CD4-positive, alpha-beta T cell treated with Interleukin-6 at 100 ng/mL for 8 hours (primary cell): ENCODE results near the gene IMPDH2.
A peak's percentile ranks its signal among the peaks of the same experiment; 100 is the strongest.
"Not testable (repeated sequence)": the region's sequence is repeated elsewhere in the genome, so short reads cannot be mapped to it uniquely, and the experiment has no call there.

Experiments used
- DNase-seq: peaks from one replicate; pipeline ENCODE4 v3.0.0-alpha.2; 2020; ENCODE audit warnings: mixed read lengths, low spot score

The IMPDH2 gene

DNA sequence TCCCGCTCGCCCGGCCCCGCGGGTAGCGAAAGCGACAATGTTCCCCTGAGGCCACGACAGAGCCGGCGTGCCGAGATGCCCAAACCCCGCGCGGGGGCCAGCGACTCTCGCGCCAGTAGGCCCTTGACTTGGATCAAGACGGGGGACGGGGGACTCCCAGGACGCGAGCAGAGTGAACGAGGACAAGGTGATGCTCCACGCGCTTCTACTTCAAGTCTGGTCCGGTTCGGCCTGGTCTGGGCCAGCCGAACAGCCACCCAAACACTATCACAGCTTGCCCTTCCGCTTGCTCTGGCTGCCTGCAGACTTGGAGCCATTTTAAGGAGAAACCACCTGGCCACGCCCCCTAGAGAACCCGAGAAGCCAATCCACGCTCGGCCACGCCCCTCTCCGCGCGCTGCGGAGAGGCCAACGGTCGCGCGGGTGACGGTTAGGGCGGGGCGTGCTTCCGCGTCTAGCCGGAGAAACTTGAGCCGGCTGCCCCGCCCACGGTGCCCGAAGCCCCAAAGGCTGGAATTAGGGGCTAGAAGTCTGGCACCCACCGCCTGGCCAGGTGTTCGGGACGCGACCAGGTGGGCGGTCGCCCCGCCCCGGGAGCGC, 7.9 kb downstream of the IMPDH2 start:
- peak; percentile 98 for DNase-seq

DNA sequence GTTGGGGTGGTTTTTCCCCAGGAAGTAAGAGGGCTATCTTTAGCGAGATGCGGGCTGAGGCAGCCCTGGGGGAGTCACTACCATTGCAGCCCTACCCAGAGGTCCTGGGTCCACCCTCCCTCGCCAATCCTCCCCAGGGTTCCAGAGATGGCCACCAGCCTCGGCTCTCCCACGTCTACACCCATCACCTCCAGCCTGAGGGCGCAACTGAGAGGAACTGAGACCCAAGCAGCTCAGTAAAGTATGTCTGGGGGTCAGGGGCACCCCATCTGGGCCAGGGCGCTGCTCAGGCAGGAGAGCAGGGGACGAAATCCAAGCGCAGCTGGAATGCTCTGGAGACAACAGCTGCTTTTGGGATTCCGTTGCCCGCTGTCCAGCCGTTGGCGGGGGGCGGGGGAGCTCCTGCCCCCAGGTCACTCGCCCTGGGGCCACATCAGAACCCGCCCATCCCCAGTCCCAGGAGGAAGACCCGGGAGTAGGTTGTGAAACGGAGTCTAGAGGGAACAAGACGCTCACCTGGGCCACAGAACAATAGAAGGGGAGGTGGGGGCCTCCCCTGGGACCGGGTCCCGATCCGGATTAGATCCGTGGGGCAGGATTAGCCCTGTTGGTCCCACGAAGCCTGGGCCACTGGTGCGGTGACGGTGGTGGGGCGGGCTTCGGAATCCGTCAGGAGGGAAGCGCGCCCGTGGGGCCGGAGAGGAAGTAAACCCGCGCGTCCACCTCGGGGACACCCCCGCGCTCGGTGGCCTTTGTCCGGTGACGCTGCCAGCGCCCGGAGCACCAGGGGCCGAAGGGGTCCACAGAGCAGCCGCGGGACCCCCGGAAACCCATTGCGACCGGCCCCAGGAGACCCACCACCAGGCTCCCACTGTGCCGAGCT, 8.6 kb downstream of the IMPDH2 start:
- no peak for DNase-seq

DNA sequence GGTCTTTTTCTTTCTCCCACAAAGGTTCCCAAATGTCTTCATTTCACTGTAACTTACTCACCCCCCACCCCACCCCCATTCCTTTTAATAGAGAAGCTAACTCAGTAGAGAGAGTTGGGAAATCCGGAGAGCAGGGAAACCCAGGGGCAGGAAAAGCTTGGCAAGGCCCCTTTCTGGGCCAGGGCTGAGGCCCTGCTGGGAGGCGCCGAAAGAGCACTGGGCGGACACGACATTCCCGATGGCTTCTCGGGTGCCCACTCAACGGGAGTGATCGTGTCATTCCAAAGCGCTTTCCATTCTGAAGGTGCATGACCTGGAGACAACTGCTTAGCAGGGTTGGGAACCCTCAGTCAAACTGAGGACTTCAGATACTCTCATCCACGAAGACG, 9.3 kb downstream of the IMPDH2 start:
- no peak for DNase-seq

DNA sequence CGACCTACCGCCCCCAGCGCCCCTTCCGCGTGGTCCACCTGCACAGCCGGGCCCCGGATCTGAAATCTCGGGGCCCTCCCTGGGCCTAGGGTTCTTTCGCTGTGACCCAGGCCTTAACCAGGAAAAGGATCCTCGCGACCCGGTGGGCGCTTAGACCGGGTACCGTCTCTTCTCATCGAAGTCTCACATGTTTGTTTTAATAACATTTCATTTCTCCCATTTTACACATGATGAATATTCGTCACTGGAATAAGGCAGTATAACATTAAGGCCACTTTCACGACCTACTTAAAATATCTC, 10.5 kb downstream of the IMPDH2 start:
- no peak for DNase-seq

DNA sequence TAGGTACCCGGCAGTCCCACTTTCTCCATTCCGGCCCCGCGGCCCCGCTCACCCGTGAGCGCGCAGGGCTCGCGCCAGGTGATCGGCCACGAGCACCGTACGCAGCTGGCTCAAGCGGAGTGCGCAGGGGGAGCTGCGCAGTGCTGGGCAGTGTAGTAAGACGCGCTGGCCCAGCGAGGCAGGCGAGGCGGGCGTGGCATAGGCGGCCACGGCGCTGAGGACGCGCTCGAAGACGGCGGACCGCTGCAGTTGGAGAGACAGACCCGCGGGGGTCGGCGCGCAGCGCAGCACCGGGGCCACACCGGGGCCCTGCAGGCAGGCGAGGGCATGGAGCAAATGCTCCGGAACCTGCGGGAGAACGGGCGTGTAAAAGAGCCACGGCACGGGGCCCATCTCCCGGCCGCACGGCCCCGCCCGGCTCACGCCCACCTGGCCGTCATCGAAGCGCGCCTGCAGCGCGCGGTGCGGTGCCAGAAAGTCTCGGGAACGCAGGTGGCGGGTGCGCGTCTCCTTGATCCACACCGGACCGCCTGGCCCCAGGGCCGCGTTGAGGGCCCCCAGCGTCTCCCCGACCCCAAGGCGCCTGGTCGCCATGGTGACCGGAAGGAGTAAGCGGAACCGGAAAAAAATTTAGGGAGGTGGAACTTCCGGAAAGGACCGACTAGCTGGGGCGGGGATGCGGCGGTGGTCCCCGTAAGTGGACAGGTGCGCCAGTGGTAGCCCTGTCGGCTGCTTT, 11.1 kb downstream of the IMPDH2 start, which contains the start of gene DALRD3:
DALRD3 (minus strand) TSS at position 610 of the 736 bp plus-strand sequence; CDS start at position 594, 16 bp downstream.
- DNase-seq = peak; percentile 53

DNA sequence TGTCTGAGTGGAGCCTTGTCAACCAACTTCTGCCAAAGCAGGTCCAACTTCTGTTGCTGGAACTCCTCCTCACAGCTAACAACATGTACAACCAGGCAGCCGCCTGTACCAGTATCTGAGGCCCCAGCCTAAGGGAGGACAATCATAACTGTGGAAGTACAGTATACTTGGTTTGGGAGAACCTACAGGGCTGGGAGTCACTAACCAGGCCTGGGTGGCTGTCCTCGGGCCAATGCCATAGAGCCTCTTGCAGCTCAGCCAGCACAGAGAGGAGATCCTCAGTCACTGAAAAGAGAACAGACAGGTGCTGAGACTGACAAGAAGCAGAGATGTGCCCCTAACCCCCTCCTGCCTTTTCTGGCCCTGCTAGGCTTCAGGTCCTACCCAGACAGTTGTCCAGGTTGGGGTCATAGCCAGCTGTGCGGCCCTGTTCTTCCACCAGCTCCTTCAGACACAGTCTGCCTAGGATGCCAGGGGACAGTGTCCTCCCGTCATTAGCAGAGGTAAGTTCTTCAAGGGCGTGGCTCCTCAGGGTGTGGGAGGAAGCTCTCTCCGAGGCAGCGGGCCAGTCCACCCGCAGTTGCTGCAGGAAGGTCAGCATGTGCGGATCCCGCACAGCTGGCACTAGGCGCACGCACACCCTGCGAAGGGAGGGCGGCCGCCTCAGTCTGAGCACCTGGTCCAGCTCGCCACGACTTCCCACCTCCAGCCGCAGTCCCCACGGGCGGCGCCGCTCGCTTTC, 11.8 kb downstream of the IMPDH2 start:
- no peak for DNase-seq

DNA sequence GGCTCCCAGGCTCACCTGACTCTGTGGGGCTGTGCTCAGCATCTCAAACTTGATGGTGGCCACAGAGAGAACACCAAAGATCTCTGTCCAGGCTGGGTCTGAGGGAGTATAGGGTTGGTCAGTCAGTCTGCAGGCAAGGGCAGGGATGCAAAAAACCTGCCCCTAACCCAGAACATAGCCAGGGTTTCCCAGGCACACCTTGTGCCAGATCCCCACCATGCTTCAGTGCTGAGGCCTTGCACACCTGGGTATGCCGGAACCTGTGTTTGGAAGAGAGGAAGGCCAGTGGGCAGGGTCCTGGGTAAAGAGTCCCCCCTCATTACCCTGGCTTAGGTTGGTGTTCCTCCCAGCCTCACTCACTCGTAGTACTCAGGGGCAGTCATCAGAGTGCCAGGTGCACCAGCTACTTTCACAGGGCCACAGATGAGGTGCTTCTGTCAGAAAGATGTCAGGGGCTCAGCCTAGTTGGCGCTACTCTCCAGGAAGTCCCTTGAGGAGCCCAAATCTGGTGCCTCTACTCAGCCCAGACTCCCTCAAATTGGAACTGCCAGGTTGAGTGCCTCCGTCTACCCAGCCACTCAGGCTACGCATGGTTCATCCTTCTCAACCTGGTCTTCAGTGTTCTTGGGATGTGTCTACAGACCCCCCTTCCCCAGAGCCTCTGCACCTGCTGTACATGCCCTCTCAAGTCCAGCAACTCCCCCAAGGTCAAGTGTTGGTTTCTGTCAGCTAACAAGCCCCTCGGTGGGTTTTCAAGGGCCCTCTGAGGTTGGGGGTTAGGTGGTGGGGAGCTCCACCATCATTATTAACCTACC, 12.6 kb downstream of the IMPDH2 start:
- no peak for DNase-seq

DNA sequence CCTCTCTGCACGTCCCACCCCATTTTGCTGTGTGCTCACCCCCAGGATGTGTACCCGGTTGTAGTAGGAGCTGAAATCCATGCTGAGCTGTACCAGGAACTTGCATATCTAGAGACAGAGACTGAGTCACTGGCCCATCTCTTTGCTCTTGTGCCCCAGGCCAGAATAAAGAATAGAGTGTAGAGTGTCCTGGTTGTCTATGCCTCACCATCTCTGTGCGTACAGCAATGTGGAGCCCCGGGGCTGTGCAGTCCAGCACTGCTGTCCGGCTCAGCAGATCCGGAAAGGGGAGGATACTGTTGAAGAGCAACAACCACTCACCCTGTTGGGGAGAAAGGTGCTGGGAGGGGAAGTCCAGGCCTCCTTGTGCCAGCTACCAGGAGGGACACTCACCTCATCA, 13.4 kb downstream of the IMPDH2 start:
- no peak for DNase-seq

DNA sequence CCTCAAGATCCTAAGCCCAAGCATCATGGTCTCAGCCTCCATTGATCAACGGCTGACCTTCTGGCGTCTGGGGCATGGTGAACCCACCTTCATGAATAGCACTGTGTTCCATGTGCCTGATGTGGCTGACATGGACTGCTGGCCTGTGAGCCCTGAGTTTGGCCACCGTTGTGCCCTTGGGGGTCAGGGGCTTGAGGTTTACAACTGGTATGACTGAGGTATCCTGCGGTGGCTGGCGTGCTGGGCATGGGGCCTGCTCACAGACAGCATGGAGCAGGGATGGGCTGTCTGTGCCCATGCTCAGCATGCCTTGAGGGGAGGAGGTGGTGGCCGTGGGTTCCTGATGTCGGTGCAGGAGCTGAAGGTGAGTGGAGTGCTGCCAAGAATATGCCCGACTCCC, 14.1 kb downstream of the IMPDH2 start:
- no peak for DNase-seq

DNA sequence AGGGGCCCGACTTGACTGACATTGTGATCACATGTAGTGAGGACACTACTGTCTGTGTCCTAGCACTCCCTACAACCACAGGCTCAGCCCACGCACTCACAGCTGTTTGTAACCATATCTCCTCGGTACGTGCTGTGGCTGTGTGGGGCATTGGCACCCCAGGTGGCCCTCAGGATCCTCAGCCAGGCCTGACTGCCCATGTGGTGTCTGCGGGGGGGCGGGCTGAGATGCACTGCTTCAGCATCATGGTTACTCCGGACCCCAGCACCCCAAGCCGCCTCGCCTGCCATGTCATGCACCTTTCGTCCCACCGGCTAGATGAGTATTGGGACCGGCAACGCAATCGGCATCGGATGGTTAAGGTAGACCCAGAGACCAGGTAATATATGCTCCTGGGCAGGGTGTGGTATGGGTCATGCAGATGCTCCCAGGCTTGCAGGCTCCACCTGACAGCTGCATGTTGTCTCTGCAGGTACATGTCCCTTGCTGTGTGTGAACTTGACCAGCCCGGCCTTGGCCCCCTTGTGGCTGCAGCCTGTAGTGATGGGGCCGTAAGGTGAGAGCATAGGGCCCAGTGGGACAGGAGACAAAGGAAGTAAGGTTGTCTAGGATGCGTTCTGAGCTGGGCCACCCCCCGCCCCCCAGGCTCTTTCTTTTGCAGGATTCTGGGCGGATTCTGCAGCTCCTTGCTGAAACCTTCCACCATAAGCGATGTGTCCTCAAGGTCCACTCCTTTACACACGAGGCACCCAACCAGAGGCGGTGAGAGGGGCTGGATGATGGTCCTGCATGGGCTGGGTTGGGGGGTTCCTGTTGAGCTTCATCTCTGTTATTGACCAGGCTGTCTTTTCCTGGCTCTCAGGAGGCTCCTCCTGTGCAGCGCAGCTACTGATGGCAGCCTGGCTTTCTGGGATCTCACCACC, 15.2 kb downstream of the IMPDH2 start:
- peak; percentile 36 for DNase-seq

DNA sequence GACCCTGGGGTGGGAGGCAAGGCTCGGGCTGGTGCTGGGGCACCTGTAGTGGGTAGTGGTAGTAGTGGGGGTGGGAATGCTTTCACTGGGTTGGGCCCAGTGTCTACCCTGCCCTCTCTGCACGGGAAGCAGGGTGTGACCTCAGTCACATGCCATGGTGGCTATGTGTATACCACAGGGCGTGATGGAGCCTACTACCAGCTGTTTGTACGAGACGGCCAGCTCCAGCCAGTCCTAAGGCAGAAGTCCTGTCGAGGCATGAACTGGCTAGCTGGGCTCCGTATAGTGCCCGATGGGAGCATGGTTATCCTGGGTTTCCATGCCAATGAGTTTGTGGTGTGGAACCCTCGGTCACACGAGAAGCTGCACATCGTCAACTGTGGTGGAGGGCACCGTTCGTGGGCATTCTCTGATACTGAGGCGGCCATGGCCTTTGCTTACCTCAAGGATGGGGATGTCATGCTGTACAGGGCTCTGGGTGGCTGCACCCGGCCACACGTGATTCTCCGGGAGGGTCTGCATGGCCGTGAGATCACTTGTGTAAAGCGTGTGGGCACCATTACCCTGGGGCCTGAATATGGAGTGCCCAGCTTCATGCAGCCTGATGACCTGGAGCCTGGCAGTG, 16.0 kb downstream of the IMPDH2 start:
- DNase-seq = no peak

DNA sequence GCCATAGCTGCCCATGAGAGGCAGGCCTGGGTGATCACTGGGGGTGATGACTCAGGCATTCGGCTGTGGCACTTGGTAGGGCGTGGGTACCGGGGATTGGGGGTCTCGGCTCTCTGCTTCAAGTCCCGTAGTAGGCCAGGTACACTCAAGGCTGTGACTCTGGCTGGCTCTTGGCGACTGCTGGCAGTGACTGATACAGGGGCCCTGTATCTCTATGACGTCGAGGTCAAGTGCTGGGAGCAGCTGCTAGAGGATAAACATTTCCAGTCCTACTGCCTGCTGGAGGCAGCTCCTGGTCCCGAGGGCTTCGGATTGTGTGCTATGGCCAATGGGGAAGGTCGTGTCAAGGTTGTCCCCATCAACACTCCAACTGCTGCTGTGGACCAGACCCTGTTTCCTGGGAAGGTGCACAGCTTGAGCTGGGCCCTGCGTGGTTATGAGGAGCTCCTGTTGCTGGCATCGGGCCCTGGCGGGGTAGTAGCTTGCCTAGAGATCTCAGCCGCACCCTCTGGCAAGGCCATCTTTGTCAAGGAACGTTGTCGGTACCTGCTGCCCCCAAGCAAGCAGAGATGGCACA, 16.7 kb downstream of the IMPDH2 start:
- DNase-seq = no peak

DNA sequence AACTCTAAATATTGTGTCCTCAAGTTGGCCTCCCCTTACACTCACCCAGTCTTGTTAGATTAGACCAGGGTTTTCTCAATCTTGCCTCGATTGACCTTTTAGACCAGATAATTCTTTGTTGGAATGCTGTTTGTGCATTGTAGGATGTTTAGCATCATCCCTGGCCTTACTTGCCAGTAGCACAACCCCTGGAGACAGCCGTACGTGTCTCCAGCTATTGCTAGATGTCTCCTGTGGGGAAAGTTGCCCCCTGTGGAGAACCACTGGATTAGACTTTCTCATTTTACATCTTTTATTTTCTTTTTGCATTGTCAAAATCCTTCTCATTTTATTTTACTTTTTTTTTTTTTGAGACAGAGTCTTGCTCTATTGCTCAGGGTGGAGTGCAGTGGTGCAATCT, 19.8 kb downstream of the IMPDH2 start:
- no peak for DNase-seq

DNA sequence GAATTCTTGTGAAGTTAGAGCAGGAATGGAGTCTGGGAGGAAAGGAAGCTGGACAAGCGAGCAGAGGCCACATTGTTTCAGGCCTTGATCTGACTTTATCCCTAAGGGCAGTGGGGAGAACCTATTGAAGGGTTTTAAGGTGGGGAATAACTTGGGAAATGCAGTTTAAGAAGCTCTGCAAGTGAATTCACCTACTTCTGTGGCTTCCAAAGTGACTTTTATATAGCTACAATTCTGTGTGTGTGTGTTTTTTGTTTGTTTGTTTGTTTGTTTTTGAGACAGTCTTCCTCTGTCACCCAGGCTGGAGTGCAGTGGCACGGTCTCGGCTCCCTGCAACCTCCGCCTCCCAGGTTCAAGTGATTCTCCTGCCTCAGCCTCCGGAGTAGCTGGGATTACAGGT, 20.6 kb downstream of the IMPDH2 start:
- not testable (repeated sequence) for DNase-seq

DNA sequence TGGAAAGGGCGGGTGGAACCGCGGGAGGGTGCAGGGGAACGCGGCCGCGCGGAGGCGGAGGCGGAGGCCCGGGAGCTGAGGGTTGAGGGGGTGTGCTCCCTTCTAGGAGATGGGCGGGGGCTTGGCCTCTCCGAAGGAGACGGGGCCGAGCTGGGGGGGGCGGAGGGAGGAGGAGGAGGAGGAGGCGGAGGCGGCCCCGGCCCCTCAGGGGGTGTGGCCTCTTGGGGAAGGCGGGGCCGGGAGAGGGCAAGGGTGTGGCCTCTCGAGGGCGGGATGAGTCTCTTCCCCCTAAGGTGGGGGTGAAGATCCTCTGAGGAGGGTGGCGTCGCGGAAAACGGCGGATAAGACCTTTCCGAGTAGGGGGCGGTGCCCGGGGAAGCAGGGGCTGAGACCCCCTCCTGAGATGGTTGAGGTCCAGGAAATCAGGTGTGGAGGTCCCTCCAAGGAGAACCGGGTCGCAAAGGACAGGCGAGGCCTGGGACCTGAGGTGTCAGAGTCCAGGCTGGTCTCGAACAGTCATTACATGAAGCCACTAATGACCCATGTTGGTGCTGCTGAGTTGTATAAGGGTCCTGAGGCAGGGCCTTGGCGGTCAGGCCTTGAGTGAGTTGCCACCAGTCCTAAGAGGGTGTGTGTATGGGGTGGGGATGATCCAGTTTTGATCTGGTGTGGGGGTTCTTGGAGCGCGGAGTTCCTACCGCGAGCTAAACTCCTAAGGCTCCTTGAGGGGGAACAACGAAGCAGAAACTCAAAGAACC, 21.2 kb downstream of the IMPDH2 start:
- peak; percentile 88 for DNase-seq

DNA sequence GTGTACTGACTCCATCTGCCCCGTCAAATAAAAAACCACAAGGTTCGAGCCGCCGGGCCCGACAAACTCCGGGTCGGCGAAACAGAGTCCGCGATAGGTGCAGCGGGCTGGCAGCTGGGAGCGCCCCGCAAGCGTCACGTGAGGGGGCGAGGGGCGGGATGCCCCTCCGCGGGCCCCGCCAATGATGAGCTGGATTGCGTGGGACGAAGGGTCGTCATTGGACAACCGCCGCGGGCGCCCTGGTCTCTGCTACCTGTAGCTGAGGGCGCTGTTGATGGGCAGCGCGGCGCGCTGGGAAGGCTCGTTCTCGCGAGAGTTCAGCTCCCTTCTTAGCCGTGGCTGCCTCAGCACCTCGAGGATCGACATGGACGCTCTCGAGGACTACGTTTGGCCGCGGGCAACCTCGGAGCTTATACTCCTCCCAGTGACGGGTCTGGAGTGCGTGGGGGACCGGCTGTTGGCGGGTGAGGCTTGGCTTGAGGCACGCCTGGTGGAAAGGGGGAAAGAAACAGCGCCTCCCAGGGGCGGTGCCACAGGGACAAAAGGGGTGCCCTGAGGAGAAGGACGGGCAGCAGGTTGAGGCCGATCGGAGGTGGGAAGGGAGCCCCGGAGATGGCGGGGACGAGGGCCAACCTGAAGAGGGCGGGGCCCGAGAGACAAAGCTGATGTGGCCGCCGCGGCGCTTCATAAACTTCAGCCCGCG, 22.0 kb downstream of the IMPDH2 start, which contains the start of gene WDR6:
WDR6 (plus strand) TSS at position 324 of the 703 bp plus-strand sequence; CDS start at position 365, 41 bp downstream.
- DNase-seq = peak; percentile 98

DNA sequence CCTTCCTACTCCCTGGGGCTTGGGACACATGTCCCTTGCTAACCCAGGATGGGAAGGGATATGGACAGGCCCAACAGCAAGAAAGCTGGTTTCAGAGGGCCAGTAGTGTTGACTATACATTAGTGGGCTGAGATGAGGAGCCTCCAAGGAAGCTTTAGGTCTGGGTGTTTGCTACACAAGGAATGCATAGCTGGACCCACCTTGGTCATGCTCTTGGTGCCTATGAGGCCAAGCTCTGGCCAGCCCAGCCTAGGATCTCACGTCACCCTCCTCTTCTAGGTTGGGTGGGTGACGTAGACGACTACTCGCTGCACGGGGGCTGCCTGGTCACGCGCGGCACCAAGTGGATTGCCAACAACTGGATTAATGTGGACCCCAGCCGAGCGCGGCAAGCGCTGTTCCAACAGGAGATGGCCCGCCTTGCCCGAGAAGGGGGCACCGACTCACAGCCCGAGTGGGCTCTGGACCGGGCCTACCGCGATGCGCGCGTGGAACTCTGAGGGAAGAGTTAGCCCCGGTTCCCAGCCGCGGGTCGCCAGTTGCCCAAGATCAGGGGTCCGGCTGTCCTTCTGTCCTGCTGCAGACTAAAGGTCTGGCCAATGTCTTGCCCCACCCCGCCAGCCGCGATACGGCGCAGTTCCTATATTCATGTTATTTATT, 22.7 kb downstream of the IMPDH2 start:
- no peak for DNase-seq
